ENCODE data around the gene FAAP20. TPM values are rescaled to one million over a fixed set of nuclear protein-coding genes. Genes with fewer than 3 reads are reported as not detected.

Gene FAAP20
- total RNA-seq, 1 donor from 2014 or later, result 114 TPM

- Histone ChIP-seq H3K79me2 (ENCODE audit: insufficient read depth, low read length) (no peaks in the 10 kb centered on the region), H3K27me3 (ENCODE audit: insufficient read depth, low read length) (no peaks in the 10 kb centered on the region), H3K27ac (ENCODE audit: low read depth, low read length) (no peak overlapping the region), H2AFZ (ENCODE audit: low read depth, low read length) (peak overlapping the region; percentile 62), H4K20me1 (ENCODE audit: insufficient read depth, low read length) (no peaks in the 10 kb centered on the region), H3K9ac (ENCODE audit: low read length) (no peak overlapping the region), H3K4me3 (ENCODE audit: insufficient read depth, low read depth, low read length) (no peak overlapping the region), H3K36me3 (ENCODE audit: insufficient read depth, low read length) (no peaks in the 10 kb centered on the region), H3K4me2 (ENCODE audit: low read length) (peak overlapping the region; percentile 79), H3K4me1 (ENCODE audit: insufficient read depth, low read length) (no peaks in the 10 kb centered on the region), H3K9me3 (ENCODE audit: insufficient read depth, low read depth, low read length) (no peaks in the 10 kb centered on the region)
- H3K4me3 Mint-ChIP-seq (ENCODE audit: unreplicated experiment), result no peak overlapping the region
- no peaks in the 10 kb centered on the region for H3K27me3 Mint-ChIP-seq (ENCODE audit: low read depth, unreplicated experiment)
- H3K9me3 Mint-ChIP-seq (ENCODE audit: unreplicated experiment), result no peaks in the 10 kb centered on the region
- TF ChIP-seq EZH2 (IDR thresholded peaks at IDR 0.05; ENCODE audit: insufficient read depth, low read length) (no peak), CTCF (IDR thresholded peaks at IDR 0.05; ENCODE audit: insufficient read depth, low read depth, low read length) (no peak)
- H3K27ac Mint-ChIP-seq (ENCODE audit: unreplicated experiment), result no peak overlapping the region
- no peak for FAIRE-seq
- DNase-seq (ENCODE audit: low read depth), result no peak
- peaks cover 3% of the 10 kb centered on the region for H3K4me1 Mint-ChIP-seq (ENCODE audit: low read depth, unreplicated experiment)
- peaks cover 26% of the 10 kb centered on the region for H3K36me3 Mint-ChIP-seq (ENCODE audit: low read depth, unreplicated experiment)
These were observed 19.5 kb downstream of the FAAP20 start for GRCh38 chr1:2175055-2175414.

DNA sequence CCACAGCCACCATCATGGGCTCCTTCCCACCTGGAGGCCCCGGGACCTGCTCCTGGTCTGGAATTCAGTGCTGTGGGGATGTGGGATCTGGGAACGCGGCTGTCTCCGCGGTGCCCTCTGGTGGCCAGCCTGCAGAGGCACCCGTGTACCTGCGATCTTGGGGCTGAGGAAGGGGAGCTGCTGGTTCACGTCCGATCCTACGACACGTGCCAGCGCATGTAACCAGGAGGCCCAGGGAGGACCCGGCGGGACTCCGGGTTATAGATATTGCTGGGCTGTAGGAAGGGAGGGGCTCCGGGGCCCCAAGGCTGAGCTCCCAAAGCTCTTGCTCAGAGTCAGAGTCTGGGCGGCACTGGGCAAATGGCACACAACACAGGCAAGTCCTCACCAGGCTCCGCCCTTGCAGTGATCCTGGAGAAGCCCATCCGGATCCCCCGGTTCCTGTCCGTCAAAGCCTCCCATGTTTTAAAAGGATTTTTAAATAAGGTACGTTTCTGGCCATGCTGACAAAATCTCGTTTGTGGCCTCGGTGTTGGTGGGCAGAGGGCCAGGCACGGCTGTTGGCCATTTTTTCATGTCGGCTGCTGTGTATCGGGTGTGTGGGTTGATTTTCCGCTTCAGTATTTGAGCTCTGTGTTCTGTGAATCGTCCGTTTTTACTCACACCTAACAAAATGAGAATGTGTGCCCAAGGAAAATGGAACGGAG, 20.1 kb downstream of the FAAP20 start:
- no peaks in the 10 kb centered on the region for H3K4me1 Mint-ChIP-seq (ENCODE audit: low read depth, unreplicated experiment)
- no peaks in the 10 kb centered on the region for H3K36me3 ChIP-seq (ENCODE audit: insufficient read depth, low read length)
- no peaks in the 10 kb centered on the region for H3K79me2 ChIP-seq (ENCODE audit: insufficient read depth, low read length)
- DNase-seq (ENCODE audit: low read depth) (peak; percentile 30), FAIRE-seq (no peak)
- peaks cover 24% of the 10 kb centered on the region for H3K36me3 Mint-ChIP-seq (ENCODE audit: low read depth, unreplicated experiment)
- no peak overlapping the region for H3K27ac ChIP-seq (ENCODE audit: low read depth, low read length)
- H3K4me1 ChIP-seq (ENCODE audit: insufficient read depth, low read length), result no peaks in the 10 kb centered on the region
- no peaks in the 10 kb centered on the region for H3K9me3 ChIP-seq (ENCODE audit: insufficient read depth, low read depth, low read length)
- H3K4me3 Mint-ChIP-seq (ENCODE audit: unreplicated experiment), result no peak overlapping the region
- no peaks in the 10 kb centered on the region for H3K27me3 Mint-ChIP-seq (ENCODE audit: low read depth, unreplicated experiment)
- TF ChIP-seq CTCF (IDR thresholded peaks at IDR 0.05; ENCODE audit: insufficient read depth, low read depth, low read length), result peak; percentile 70
- TF ChIP-seq EZH2 (IDR thresholded peaks at IDR 0.05; ENCODE audit: insufficient read depth, low read length), result no peak
- H3K4me2 ChIP-seq (ENCODE audit: low read length), result peak overlapping the region; percentile 79
- no peaks in the 10 kb centered on the region for H3K9me3 Mint-ChIP-seq (ENCODE audit: unreplicated experiment)
- no peaks in the 10 kb centered on the region for H4K20me1 ChIP-seq (ENCODE audit: insufficient read depth, low read length)
- H3K27ac Mint-ChIP-seq (ENCODE audit: unreplicated experiment), result no peak overlapping the region
- H3K4me3 ChIP-seq (ENCODE audit: insufficient read depth, low read depth, low read length), result peak overlapping the region; percentile 43
- H3K27me3 ChIP-seq (ENCODE audit: insufficient read depth, low read length), result no peaks in the 10 kb centered on the region
- H2AFZ ChIP-seq (ENCODE audit: low read depth, low read length), result peak overlapping the region; percentile 62
- peak overlapping the region; percentile 33 for H3K9ac ChIP-seq (ENCODE audit: low read length)
